K562 (cell line): ENCODE results near the gene CDC6. TPM values are rescaled to one million over a fixed set of nuclear protein-coding genes. Genes with fewer than 3 reads are reported as not detected.
A peak's percentile ranks its signal among the peaks of the same experiment; 100 is the strongest.

Source experiments
- MGA ChIP-seq: fragments of 450-650 bp; IDR thresholded peaks from 2 replicates; pipeline ENCODE4 v1.6.1; 2016; ENCODE audit warnings: mild to moderate bottlenecking, moderate library complexity
- MTA3 ChIP-seq: fragments of 450-650 bp; formaldehyde crosslinking; IDR thresholded peaks from 2 replicates; pipeline ENCODE4 v1.6.1; 2017; ENCODE audit warnings: mild to moderate bottlenecking, borderline replicate concordance
- POLR2G ChIP-seq: fragments of 200-400 bp; formaldehyde crosslinking; IDR thresholded peaks from 2 replicates; pipeline ENCODE4 v1.6.1; 2017; ENCODE audit warnings: low read depth, mild to moderate bottlenecking, antibody characterized with exemption, low read length, moderate library complexity
- ZNF143 ChIP-seq: sonication (generic); formaldehyde crosslinking; IDR thresholded peaks from 2 replicates; pipeline ENCODE4 v1.9.0; 2022; ENCODE audit warnings: mild to moderate bottlenecking, missing genetic modification reagents
- polyA plus RNA-seq, 8 experiments: library from polyadenylated mRNA; depleted of rRNA in 4 of 8; stranded (reverse) in 5 of 8; unstranded in 3 of 8; fragments of >200 nt; fragmentation: Nextera tagmentation in 2 of 8; fragmentation: Illumina TruSeq in 1 of 8; extraction: Ambion mirVana in 2 of 8; extraction: Trizol in 1 of 8; gene quantifications; 2 replicates each; pipeline versions ENCODE4 v1.2.1 to v1.2.3, GENCODE V29; 2011 to 2014; ENCODE audit warnings: inconsistent platforms in 1 of 8, missing spikeins in 1 of 8
- total RNA-seq, 7 experiments: library from RNA; depleted of rRNA in 6 of 7; stranded (reverse); fragments of >200 nt in 6 of 7; fragmentation: Illumina TruSeq in 2 of 7; extraction: Trizol in 2 of 7; gene quantifications; 2 replicates each; pipeline versions ENCODE4 v1.2.1 to v1.2.3, GENCODE V29; 2011 to 2021; ENCODE audit warnings: low replicate concordance in 1 of 7

CDC6 gene
- total and polyA plus RNA-seq, 9 of the 15 experiments (the other 6 are each of a cell fraction or from before 2014, with no cell fraction given): 29.6 to 141 (median 106) TPM

- TF ChIP-seq MGA (peak; percentile 77), ZNF143 (CRISPR knock-in tag) (no peak), POLR2G (peak; percentile 88), MTA3 (peak; percentile 82; the same call in 1 of the 2 replicates)
These were observed 30.5 kb downstream of the CDC6 start (continued) for GRCh38 chr17:40317880-40318829.
